Measurements from ENCODE around the gene PTPRN2. TPM values are rescaled to one million over a fixed set of nuclear protein-coding genes. Genes with fewer than 3 reads are reported as not detected.

PTPRN2 gene
- total RNA-seq, 1 experiment from 2014 or later = 2.1 TPM

- intact Hi-C loops (cut with micrococcal nuclease) = no loop called here
- H3K79me2 ChIP-seq (ENCODE audit: insufficient read depth, low read length) = no peaks in the 10 kb centered on the region
- no peaks in the 10 kb centered on the region for H3K9me3 ChIP-seq (ENCODE audit: control insufficient read depth in 1 of 2, insufficient read depth in 1 of 2, low read depth in 1 of 2, low read length in 2 of 2)
- no peak for DNase-seq (ENCODE audit: low read depth, low spot score)
- H3K27me3 ChIP-seq (ENCODE audit: insufficient read depth, low read length) = peaks cover 6% of the 10 kb centered on the region; the same call in 1 of the 2 replicates
- CTCF ChIA-PET = no interaction called here
- BruUV-seq (replicated peaks) = no TSS peak
- no peaks in the 10 kb centered on the region for H4K20me1 ChIP-seq (ENCODE audit: insufficient read depth)
- no peak for ATAC-seq
- no peak overlapping the region for H2AFZ ChIP-seq (ENCODE audit: low read depth, low read length, poor library complexity, severe bottlenecking)
- RAD21 ChIA-PET (ENCODE audit: low non-redundant PET in 1 of 2, low total read pairs in 2 of 2, uncharacterized antibody in 2 of 2, unreplicated experiment in 2 of 2) = no interaction called here
- no peaks in the 10 kb centered on the region for H3K4me1 ChIP-seq (ENCODE audit: control insufficient read depth in 1 of 2, insufficient read depth in 2 of 2, low read length in 2 of 2)
- TF ChIP-seq JUND (IDR thresholded peaks at IDR 0.05) = no peak
- POLR2A ChIA-PET = no interaction called here
- H3K27ac ChIP-seq (ENCODE audit: low read depth, low read length) = no peak overlapping the region
- no peaks in the 10 kb centered on the region for H3K9me2 ChIP-seq (ENCODE audit: insufficient read depth)
- H3K4me3 ChIP-seq (replicated peaks in 1 of 2; ENCODE audit: low read depth in 1 of 2, low read length in 2 of 2) = no peak overlapping the region
- no peak overlapping the region for H3K9ac ChIP-seq (ENCODE audit: low read length)
- H3K4me2 ChIP-seq (ENCODE audit: low read length) = no peak overlapping the region
- no peaks in the 10 kb centered on the region for H3K36me3 ChIP-seq (ENCODE audit: control insufficient read depth in 1 of 2, insufficient read depth in 2 of 2, low read length in 2 of 2)
These were observed 689.9 kb downstream of the PTPRN2 start for GRCh38 chr7:157897681-157898080.

GRCh38 chr7:157896774-157897555 lies 690.7 kb downstream of the PTPRN2 start:
- CTCF ChIA-PET = no interaction called here
- Histone ChIP-seq H3K4me1 (ENCODE audit: control insufficient read depth in 1 of 2, insufficient read depth in 2 of 2, low read length in 2 of 2) (no peaks in the 10 kb centered on the region), H3K4me3 (replicated peaks in 1 of 2; ENCODE audit: low read depth in 1 of 2, low read length in 2 of 2) (no peak overlapping the region), H3K9ac (ENCODE audit: low read length) (no peak overlapping the region), H3K4me2 (ENCODE audit: low read length) (no peak overlapping the region), H3K36me3 (ENCODE audit: control insufficient read depth in 1 of 2, insufficient read depth in 2 of 2, low read length in 2 of 2) (no peaks in the 10 kb centered on the region), H3K27me3 (ENCODE audit: insufficient read depth, low read length) (peaks cover 7% of the 10 kb centered on the region; the same call in 1 of the 2 replicates), H3K79me2 (ENCODE audit: insufficient read depth, low read length) (no peaks in the 10 kb centered on the region), H2AFZ (ENCODE audit: low read depth, low read length, poor library complexity, severe bottlenecking) (no peak overlapping the region), H3K9me3 (ENCODE audit: control insufficient read depth in 1 of 2, insufficient read depth in 1 of 2, low read depth in 1 of 2, low read length in 2 of 2) (no peaks in the 10 kb centered on the region), H4K20me1 (ENCODE audit: insufficient read depth) (no peaks in the 10 kb centered on the region), H3K27ac (ENCODE audit: low read depth, low read length) (no peak overlapping the region), H3K9me2 (ENCODE audit: insufficient read depth) (no peaks in the 10 kb centered on the region)
- intact Hi-C loops (cut with micrococcal nuclease) = no loop called here
- DNase-seq (ENCODE audit: low read depth, low spot score) = no peak
- POLR2A ChIA-PET = no interaction called here
- RAD21 ChIA-PET (ENCODE audit: low non-redundant PET in 1 of 2, low total read pairs in 2 of 2, uncharacterized antibody in 2 of 2, unreplicated experiment in 2 of 2) = no interaction called here
- ATAC-seq = no peak
- no TSS peak for BruUV-seq (replicated peaks)
- TF ChIP-seq ZBTB33 (IDR thresholded peaks at IDR 0.05; ENCODE audit: extremely low read depth, insufficient replicate concordance, low read length) = no peak
- TF ChIP-seq, protein P1, sequence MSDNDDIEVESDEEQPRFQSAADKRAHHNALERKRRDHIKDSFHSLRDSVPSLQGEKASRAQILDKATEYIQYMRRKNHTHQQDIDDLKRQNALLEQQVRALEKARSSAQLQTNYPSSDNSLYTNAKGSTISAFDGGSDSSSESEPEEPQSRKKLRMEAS (IDR thresholded peaks at IDR 0.05) = no peak
- TF ChIP-seq ZNF274 (IDR thresholded peaks at IDR 0.05; ENCODE audit: low read depth, low read length) = no peak
- TF ChIP-seq, protein P2, sequence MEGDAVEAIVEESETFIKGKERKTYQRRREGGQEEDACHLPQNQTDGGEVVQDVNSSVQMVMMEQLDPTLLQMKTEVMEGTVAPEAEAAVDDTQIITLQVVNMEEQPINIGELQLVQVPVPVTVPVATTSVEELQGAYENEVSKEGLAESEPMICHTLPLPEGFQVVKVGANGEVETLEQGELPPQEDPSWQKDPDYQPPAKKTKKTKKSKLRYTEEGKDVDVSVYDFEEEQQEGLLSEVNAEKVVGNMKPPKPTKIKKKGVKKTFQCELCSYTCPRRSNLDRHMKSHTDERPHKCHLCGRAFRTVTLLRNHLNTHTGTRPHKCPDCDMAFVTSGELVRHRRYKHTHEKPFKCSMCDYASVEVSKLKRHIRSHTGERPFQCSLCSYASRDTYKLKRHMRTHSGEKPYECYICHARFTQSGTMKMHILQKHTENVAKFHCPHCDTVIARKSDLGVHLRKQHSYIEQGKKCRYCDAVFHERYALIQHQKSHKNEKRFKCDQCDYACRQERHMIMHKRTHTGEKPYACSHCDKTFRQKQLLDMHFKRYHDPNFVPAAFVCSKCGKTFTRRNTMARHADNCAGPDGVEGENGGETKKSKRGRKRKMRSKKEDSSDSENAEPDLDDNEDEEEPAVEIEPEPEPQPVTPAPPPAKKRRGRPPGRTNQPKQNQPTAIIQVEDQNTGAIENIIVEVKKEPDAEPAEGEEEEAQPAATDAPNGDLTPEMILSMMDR (IDR thresholded peaks at IDR 0.05 in 2 of 3, conservative IDR thresholded peaks at IDR 0.05 in 1 of 3; ENCODE audit: borderline replicate concordance in 1 of 3, insufficient read depth in 1 of 3, low read depth in 2 of 3, low read length in 2 of 3) = no peak
- TF ChIP-seq RAD21 (IDR thresholded peaks at IDR 0.05; ENCODE audit: low read depth) = no peak
- TF ChIP-seq EZH2 (IDR thresholded peaks at IDR 0.05) = no peak
- TF ChIP-seq SIN3A (IDR thresholded peaks at IDR 0.05; ENCODE audit: low read depth) = no peak
- no peak for TF ChIP-seq FOSL1 (IDR thresholded peaks at IDR 0.05; ENCODE audit: low read depth)
- no peak for TF ChIP-seq YY1 (IDR thresholded peaks at IDR 0.05; ENCODE audit: extremely low read depth, insufficient replicate concordance, low read depth, low read length)
- no peak for TF ChIP-seq JUND (IDR thresholded peaks at IDR 0.05)
- no peak for TF ChIP-seq ZFX (IDR thresholded peaks at IDR 0.05)
- TF ChIP-seq, protein P3, sequence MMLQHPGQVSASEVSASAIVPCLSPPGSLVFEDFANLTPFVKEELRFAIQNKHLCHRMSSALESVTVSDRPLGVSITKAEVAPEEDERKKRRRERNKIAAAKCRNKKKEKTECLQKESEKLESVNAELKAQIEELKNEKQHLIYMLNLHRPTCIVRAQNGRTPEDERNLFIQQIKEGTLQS (IDR thresholded peaks at IDR 0.05) = no peak
- TF ChIP-seq CBX3 (IDR thresholded peaks at IDR 0.05; ENCODE audit: low read depth) = no peak
- no peak for TF ChIP-seq EZH2phosphoT487 (IDR thresholded peaks at IDR 0.05; ENCODE audit: borderline replicate concordance)
- no peak for TF ChIP-seq SP1 (IDR thresholded peaks at IDR 0.05; ENCODE audit: low read depth)
